GM21423 (cell line): ENCODE measurements around the gene DPH1.

ENCODE experiments used
- ATAC-seq: cut with Tn5 transposase; IDR thresholded peaks from one replicate; pipeline ENCODE4 v1.9.1; 2021; ENCODE audit warnings: mild to moderate bottlenecking, moderate library complexity; ENCODE audit not compliant: unreplicated experiment

The DPH1 gene

GRCh38 chr17:2060681-2061440 lies 30.9 kb downstream of the DPH1 start:
- no peak for ATAC-seq

- no peak for ATAC-seq
Measured at GRCh38 chr17:2061441-2061958, 31.5 kb downstream of the DPH1 start.

GRCh38 chr17:2062571-2063183 lies 32.7 kb downstream of the DPH1 start:
- no peak for ATAC-seq

GRCh38 chr17:2063261-2064146 lies 33.6 kb downstream of the DPH1 start:
- no peak for ATAC-seq

GRCh38 chr17:2064147-2064489 lies 34.2 kb downstream of the DPH1 start:
- no peak for ATAC-seq

GRCh38 chr17:2064520-2064971 lies 34.6 kb downstream of the DPH1 start:
- ATAC-seq: no peak

- ATAC-seq: no peak
Measured at GRCh38 chr17:2064980-2065785, 35.2 kb downstream of the DPH1 start.

GRCh38 chr17:2065949-2066400 lies 36.0 kb downstream of the DPH1 start:
- no peak for ATAC-seq

GRCh38 chr17:2067048-2067561 lies 37.2 kb downstream of the DPH1 start:
- ATAC-seq: no peak

GRCh38 chr17:2067608-2068024 lies 37.7 kb downstream of the DPH1 start:
- no peak for ATAC-seq

- ATAC-seq: no peak
Measured at GRCh38 chr17:2068031-2068518, 38.1 kb downstream of the DPH1 start.

GRCh38 chr17:2068519-2069051 lies 38.6 kb downstream of the DPH1 start:
- ATAC-seq: no peak

GRCh38 chr17:2070241-2071023 lies 40.5 kb downstream of the DPH1 start:
- peak; percentile 78 for ATAC-seq

- no peak for ATAC-seq
Measured at GRCh38 chr17:2071024-2071385, 41.1 kb downstream of the DPH1 start.

GRCh38 chr17:2071455-2072281 lies 41.7 kb downstream of the DPH1 start:
- ATAC-seq: no peak

GRCh38 chr17:2074919-2075318 lies 45.0 kb downstream of the DPH1 start:
- no peak for ATAC-seq

GRCh38 chr17:2075336-2076086 lies 45.6 kb downstream of the DPH1 start:
- ATAC-seq: no peak
